HG02588 (cell line): ENCODE data around the gene SLC10A1.
"Not testable (repeated sequence)": the region's sequence is repeated elsewhere in the genome, so short reads cannot be mapped to it uniquely, and the experiment has no call there.

ENCODE experiments used
- ATAC-seq: cut with Tn5 transposase; IDR thresholded peaks from one replicate; pipeline ENCODE4 v1.9.1; 2021; ENCODE audit warnings: mild to moderate bottlenecking, moderate library complexity; ENCODE audit not compliant: unreplicated experiment

Gene SLC10A1

DNA sequence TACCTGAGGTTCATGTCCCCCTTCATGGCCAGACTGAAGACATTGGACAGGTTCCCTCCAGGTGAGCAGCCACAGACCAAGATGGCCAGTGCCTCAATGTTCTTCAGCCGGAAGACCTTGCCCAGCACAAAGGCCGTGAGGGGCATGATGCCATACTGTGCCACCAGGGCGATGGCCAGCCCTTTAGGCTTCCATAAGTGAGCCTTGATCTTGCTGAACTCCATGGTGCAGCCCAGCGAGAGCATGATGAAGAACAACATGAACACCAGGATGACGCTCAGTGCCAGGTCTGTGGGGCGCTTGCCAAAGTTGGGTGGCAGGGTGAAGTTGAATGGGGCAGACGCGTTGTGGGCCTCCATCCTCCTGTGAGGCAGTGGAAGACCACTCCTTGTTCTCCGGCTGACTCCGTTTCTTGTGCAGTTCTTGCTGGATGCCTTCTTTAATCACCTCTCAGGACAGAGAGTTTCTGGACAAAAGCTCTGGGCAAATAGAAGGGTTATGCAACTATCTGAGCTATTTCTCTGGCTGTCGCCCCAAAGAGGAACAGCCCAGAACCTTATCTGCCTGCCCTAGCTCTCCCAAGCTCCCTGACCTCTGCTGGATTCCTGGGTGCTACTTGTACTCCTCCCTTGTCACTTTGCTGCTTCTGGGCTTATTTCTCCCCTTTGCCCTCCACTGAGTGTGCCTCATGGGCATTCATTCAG lies at the start of gene SLC10A1:
TSS of gene SLC10A1 (minus strand) at position 445 of the 704 bp plus-strand sequence. CDS start at position 359, 86 bp downstream.
- ATAC-seq = no peak

DNA sequence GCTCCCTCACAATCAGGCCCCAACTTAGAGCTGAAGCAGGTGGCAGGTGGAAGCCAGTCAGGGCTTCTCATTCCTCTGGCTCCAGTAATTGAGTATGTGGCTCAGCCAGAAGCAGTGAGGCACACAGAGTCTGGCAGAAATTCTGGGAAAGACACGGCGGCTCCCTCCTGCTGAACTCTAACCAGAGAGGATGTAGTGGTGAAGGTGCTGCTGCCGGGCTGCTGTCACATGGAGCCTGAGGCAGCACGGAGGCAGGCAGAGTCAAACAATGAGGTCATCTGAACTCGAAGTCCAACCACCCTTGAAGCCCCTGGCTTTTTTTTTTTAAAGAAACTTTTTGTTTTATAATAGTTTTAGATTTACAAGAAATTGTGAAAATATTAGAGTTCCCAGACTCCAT lies 48.7 kb upstream of the SLC10A1 start:
- no peak for ATAC-seq

DNA sequence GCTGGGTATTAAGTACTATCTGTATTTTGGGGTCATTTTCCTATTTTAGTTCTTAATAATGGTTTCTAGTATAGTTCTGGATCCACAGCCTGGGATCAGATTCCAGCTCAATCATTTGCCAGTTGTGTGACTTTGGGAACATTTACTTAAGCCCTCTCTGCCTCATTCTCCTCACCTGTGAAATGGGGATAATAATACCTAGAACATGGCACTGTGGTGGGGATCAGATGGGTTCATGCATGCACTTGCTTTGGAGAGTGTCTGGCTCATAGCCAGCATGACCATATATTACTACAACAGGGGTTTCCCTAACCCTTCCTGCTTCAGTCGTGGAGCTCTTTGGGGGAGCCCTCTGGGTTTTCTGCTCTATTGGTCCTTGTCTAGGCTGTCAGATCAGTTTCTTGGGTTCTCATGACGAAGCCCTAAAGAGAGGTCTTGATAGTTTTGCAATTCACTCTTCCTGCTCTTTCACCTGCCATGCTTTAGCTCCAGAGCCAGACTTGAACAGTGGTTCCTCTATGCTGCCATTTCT lies 48.1 kb upstream of the SLC10A1 start:
- no peak for ATAC-seq

DNA sequence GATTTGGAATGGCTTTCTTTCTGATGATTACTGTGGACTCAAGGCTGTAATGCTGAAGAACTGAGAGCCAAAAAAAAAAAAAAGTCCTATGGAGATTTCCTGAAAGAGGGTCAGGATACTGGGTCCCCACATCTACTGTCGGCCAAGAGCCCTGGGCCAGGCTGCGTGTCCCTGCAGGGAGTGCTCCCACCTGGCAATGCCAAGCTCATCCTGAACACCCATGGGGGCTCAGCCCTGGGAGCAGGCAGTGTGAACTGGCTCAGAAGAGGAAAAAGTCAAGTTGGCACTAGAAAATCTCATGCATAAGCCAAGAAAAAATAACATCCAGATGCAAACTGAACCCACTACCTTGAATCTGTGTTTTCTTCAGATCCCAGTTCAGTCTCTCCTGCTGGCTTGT lies 47.1 kb upstream of the SLC10A1 start:
- ATAC-seq = no peak

DNA sequence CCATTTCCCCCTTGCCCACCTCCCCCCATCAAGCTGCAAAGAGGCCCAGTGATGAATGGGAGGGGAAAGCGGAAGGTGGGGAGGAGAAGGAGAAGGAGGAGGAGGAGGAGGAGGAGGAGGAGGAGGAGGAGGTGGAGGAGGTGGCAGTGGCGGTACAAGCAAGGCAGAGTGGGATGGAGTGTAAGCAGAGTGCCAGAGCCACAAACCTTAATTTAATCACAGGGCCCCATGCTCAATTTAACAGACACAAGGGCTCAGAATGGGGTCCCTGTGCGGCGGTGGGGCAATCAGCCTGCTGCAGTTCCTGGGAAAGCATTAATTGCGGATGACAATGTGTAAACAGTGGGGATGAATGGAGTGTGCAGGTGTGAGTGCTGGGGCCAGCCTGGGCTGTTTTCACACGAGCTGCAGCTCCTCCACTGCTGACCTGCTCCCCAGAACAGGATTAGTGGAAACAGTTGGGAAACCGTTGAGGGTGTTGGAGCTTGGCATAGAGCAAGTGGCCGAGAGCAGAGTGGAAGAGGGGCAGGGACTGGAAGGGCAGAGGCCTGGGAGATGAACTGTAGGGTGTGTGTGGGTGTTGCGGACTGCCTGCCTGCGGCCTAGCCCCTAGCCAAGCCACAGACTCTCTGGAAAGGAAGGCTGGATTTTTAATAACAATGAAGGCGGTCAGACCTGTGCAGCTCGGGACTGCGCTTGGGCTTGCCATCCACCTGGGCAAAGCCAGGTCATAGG lies 45.8 kb upstream of the SLC10A1 start:
- ATAC-seq = no peak

DNA sequence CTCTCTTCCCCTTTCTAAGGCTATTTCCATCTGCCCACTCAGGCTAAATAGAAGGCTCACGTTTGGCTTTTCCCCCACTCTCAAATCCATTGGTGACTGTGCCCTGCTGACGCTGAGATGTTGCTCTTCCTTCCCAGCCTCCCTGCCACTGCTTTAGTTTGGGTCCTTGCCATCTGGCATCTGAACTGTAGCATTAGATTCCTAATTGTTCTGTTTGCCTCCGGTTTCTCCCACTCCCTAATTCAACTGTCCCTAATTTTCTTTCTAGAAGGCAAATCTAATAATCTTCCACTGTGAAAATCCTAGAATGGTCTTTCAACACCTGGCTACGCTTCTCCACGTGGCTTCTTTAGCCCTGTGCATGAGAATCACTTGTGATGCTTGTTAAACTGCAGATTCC lies 44.6 kb upstream of the SLC10A1 start:
- ATAC-seq = no peak

DNA sequence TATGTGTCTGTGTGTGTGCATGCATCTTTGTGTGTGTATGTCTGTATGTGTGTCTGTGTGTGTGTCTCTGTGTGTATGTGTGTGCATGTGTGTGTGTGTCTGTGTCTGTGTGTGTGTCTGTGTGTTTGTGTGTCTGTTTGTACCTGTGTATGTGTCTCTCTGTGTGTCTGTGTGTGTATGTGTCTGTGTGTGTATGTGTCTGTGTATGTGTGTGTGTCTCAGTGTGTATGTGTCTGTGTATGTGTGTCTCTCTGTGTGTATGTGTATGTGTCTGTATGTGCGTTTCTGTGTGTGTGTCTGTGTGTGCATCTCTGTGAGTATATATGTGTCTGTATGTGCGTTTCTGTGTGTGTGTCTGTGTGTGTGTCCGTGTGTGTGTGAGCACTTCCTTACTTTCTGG lies 42.6 kb upstream of the SLC10A1 start:
- ATAC-seq = no peak

DNA sequence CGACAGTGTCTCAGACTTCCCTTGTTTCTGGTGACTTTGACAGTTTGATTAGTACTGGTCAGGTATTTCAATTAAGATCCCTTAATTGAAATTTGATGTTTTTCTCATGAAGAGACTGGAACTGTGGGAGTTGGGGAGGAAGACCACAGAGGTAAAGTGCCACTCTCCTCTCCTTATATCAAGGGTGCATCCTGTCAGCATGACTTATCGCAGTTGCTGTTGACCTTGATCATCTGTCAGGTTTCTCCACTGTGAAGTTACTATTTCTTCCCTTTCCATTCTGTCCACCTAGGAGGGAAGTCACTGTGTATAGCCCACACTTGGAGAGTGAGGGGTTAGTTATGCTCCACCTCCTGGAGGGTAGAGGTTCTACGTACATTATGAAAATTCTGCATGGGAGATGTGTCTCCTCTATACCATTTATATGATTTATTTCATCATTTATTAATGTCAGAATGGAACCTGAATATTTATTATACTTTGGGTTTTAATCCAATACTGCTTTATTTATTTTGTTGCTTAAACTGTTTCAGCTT lies 41.9 kb upstream of the SLC10A1 start:
- no peak for ATAC-seq

DNA sequence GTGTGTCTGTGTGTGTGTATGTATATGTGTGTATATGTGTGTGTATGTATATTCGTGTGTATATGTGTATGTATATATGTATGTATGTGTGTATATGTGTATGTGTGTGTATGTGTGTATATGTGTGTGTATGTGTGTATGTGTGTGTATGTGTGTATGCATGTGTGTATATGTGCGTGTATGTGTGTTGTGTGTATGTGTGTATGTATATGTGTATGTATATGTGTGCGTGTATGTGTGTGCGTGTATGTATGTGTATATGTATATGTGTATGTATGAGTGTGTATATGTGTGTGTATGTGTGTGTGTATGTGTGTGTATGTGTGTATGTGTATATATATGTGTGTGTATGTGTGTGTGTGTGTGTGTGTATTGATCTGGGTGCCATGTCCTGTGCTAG lies 31.8 kb upstream of the SLC10A1 start:
- ATAC-seq = no peak

DNA sequence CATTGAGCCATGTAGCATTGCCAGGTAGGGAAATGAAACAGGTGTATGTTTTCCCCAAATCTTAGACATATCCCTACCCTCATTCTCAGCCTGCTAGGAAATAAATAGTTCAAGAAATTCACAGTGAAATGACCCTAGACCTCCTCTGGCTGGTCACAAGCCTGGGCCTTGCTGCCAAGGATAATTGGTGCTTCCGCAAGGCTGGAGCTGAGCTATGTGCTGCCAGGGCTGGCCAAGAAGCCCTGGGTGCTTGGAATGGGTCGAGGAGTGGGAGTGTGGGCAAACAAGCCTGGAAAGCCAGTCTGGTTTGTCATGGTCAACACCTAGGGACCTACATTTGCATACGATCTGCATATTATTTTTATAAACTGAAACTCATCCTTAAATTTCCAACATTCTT lies 31.3 kb upstream of the SLC10A1 start:
- no peak for ATAC-seq

DNA sequence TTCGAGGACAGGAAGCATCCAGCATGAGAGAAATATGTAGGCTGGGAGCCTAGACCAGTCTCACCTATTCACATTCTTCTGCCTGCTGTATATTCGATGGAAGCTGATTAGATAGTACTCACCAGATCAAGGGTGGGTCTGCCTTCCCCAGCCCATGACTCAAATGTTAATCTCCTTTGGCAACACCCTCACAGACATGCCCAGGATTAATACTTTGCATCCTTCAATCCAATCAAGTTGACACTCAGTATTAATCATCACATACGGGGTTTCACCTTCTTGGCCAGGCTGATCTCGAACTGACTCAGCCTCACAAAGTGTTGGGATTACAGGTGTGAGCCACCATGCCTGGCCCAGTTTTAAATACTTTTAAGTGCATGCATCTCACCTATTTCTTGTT lies 30.5 kb upstream of the SLC10A1 start:
- no peak for ATAC-seq

DNA sequence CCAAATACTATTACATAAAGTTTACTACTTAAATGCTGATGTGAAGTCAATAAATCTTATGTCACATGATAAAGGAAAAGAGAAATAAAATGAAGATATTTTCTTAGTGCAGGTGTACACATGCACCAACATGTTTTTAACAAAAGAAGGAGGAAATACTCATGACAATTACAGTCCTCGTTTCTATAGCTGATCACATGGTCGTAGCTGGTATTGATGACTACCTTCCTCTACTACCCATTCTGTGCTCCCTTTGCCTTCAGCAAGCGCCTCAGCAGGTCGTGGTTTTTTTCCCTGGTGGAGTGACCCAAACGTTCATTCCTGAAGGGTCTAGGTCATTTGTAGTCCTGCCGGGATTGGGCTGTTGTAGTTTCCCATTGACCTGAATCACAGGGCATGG lies 25.4 kb upstream of the SLC10A1 start:
- ATAC-seq = no peak

DNA sequence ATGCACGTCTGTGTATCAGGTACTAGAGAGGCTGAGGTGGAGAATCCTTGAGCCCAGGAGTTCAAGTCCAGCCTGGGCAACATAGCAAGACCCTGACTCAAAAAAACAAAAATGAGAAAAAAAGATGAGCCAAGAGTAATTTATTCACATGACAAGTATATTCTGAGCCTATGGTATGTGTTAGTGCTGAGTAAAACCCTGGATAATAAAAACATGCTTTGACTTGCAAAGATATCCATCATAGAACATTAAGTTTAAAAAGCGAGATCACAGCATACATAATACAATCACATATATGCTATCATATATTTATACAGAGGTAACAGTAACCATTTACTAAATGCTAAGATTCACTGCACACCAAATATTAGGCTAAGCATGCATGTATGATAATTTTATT lies 23.9 kb upstream of the SLC10A1 start:
- ATAC-seq = no peak

DNA sequence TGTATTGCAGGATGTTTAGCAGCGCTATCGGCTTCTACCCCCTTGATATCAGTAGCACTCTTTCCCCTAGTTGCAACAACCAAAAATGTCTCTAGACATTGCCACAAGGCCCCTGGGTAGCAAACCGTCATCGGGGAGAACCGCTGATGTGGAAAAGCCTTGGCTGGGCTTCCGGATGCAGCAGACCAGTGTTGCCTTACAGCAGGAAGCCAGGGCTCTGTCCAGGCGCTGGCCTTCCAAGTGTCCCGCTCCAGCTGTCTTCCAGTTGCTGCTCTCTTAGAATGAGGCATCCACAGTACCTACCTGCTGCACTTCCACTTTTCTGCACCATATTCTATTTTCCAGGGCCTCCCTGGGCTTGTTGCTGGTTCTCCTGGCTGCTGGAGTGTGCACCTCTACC lies 22.6 kb upstream of the SLC10A1 start:
- ATAC-seq = no peak

DNA sequence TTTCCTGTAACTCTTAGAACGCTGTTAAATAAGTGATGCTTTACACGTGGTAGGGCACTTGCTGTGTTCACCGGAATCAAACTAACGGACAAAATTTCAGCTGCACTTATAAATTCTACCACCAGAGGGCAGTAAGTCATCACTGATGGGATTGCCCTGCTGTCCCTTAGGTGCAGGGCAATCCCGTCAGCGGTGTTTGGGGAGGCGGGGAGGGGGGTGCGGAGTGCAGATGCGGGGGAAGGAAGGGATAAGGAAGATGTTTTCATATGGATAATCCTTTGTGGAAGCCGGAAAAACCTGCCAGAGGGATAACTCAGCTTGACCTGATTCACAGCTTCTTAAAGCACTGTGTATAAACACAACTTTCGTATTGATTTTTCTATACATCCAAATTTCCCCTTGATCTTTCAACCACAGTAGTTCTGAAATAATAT lies 21.7 kb upstream of the SLC10A1 start:
- no peak for ATAC-seq

DNA sequence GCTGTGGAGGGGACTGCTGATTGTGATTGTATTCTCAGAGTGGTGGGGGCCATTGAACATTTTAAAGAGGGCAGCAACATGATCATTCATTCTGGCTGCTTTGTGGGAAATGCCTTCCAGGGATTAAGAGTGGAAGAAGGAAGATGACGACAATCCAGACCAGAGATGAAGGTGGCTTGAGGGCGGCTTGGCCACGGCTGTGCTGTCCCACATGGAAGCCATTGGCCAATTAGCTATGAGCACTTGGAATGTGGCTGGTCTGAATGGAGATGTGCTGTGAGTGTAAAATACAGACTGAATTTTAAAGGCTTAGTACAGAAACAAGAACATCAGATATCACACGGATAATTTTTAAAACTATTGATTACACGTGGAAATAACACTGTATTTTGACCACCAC lies 19.2 kb upstream of the SLC10A1 start:
- no peak for ATAC-seq

DNA sequence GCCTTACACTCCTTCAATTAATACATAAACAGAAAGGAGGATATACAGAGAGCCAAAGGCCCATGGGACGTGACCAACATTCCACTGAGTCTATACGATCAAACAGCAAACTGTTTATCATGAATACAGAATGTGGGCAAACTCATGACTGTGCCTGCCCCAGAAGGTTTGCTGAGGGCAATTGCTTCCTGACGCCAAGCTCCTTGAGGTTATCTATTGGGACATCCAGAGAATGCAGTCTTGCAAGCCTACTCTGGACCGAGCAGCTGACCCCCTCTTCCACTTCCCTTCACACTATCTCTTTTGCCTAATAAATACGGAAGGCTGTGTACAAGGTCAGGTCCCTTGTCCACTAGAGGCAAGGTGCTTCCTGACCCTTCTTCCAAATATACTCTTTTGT lies 18.5 kb upstream of the SLC10A1 start:
- no peak for ATAC-seq

DNA sequence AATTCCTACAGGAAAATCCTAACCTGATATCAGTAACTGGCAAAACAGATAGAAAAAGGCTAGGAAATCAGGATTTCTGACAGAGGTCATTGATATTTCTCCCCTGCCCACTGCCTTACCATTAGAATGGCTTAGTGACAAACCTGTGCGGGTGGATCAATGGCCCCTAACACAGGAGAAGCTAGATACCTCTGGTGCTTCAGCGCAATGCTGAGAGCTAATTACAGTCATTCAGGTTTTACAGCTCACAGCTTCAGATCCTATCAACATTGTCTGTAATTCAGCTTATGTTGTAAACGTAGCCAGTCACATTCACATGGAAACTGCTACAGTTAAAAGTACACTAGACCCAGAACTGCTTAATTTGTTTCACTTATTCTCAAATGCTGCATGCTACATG lies 17.4 kb upstream of the SLC10A1 start:
- ATAC-seq = no peak

DNA sequence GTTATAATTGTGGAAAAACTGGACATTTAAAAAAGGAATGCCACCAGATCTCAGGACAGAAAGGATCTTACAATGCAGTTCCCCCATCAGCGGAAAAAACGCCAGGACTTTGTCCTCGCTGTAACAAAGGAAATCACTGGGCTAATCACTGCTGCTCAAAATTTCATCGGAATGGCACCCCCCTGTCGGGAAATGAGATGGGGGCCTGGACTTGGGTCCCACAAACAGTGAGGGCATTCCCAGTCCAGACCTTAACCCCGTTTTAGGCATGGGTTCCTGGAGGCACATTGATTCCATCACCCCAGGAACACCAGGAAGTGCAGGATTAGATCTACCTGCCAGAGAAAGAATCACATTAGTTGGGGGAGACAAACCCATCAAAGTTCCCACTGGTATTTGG lies 16.3 kb upstream of the SLC10A1 start:
- ATAC-seq = not testable (repeated sequence)

DNA sequence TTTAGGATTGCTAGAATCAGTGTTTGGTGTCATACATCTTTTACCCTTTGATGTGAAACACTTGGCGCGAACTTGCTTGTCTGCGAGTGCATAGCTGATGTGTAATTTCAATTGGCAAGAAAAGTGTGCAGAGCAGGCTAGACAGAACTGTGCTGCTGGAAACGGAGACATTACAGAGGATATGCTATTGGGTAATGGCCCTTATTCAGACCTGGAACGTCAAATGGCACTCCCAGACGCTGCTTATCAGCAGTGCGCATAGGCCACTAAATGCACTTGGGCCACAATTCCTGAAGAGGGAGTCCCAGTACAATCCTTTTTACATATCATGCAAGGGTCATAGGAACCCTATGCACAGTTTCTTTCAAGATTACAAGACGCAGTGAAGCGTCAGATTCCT lies 15.7 kb upstream of the SLC10A1 start:
- ATAC-seq = no peak

DNA sequence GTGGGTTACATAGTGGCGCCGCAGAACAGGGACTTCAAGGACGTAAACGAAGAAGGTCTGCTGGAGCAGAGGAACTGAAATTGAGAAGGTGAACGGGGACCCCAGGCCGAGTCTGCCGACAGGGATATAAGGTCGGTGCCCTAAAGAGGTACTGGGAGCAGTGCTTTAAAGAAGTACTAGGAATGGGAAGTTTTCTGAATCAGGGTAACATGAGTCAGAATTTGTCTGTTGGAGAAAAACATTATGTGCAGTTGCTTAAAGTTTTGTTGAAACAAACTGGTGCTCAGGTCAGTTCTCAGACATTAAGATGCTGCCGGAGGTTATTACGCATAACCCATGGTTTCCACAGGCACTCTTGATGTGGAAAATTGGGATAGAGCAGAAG lies 14.8 kb upstream of the SLC10A1 start:
- ATAC-seq = no peak

DNA sequence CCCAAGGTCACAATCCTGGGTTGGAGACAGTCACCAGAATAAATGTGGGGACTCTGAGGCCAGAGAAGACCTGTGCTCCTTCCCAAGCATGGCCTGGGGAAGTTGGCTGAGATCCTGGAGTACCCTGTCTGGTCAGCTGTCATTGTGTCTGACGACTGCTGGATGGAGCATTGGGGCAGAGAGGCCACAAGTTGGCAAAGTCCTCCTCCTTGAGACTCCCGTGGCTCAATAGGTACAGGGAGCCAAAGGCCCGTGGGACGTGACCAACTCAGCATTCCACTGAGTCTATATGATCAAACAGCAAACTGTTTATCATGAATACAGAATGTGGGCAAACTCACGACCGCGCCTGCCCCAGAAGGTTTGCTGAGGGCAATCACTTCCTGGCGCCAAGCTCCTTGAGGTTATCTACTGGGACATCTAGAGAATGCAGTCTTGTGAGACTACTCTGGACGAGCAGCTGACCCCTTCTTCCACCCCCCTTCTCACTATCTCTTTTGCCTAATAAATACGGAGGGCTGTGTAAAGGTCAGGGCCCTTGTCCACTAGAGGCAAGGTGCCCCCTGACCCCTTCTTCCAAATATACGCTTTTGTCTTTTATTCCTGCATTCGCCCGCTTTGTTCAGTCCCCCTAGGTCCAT lies 14.3 kb upstream of the SLC10A1 start:
- ATAC-seq = no peak
